ENCODE results near the gene ELF5. TPM values are rescaled to one million over a fixed set of nuclear protein-coding genes. Genes with fewer than 3 reads are reported as not detected.

The ELF5 gene
- total and polyA plus RNA-seq, 2 of the 13 experiments (the other 11 are each of a cell fraction or from before 2014, with no cell fraction given), result 0.51 to 2.6 TPM

DNA sequence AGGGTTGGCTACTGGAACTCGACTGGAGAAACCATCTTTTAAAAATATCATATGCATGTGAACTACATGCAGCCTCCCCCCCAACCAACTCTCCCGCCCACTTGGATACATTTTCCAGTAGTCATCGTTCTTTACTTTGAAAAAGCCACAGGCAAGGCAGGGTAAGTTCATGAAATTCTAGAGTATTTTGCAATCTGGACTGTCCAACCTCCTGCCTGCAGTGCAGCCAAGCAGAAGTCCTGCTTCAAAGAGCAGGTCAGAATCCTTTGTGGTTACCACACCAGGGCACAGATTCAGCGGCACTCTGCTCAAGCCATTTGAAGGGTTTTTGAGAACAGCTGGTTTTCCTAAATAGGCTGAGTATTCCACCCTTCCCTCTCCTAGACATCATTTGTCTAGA is 12.1 kb downstream of the ELF5 start (continued):
- TF ChIP-seq PHF21A (CRISPR knock-in tag; IDR thresholded peaks at IDR 0.05) (peak; percentile 70; the same call in 1 of the 2 replicates), ZNF775 (CRISPR knock-in tag; IDR thresholded peaks at IDR 0.05; ENCODE audit: borderline replicate concordance) (no peak), GTF2F1 (IDR thresholded peaks at IDR 0.05; ENCODE audit: low read length) (no peak), ONECUT2 (CRISPR knock-in tag; IDR thresholded peaks at IDR 0.05) (no peak), YEATS2 (CRISPR knock-in tag; IDR thresholded peaks at IDR 0.05; ENCODE audit: borderline replicate concordance) (no peak), ETV5 (CRISPR knock-in tag; IDR thresholded peaks at IDR 0.05; ENCODE audit: borderline replicate concordance) (peak; percentile 23; the same call in 1 of the 2 replicates), ZFY (CRISPR knock-in tag; IDR thresholded peaks at IDR 0.05) (no peak), MYNN (CRISPR knock-in tag; IDR thresholded peaks at IDR 0.05; ENCODE audit: low read depth) (no peak), KDM4B (CRISPR knock-in tag; IDR thresholded peaks at IDR 0.05) (no peak), MTA3 (CRISPR knock-in tag; IDR thresholded peaks at IDR 0.05) (no peak), ZNF543 (CRISPR knock-in tag; IDR thresholded peaks at IDR 0.05) (no peak), EHMT2 (IDR thresholded peaks at IDR 0.05; ENCODE audit: borderline replicate concordance, low read depth, low read length) (no peak; the same call in 1 of the 2 replicates), MXI1 (IDR thresholded peaks at IDR 0.05; ENCODE audit: borderline replicate concordance, low read depth, low read length) (no peak), PTBP1 (IDR thresholded peaks at IDR 0.05; ENCODE audit: low read depth, low read length, poor library complexity, severe bottlenecking) (no peak), ZNF33A (CRISPR knock-in tag; IDR thresholded peaks at IDR 0.05; ENCODE audit: borderline replicate concordance) (no peak), NRL (CRISPR knock-in tag; IDR thresholded peaks at IDR 0.05; ENCODE audit: borderline replicate concordance) (no peak), ZNF121 (CRISPR knock-in tag; IDR thresholded peaks at IDR 0.05) (no peak), CEBPB (IDR thresholded peaks at IDR 0.05; ENCODE audit: borderline replicate concordance, low read depth, low read length) (peak; percentile 97), ZNF83 (CRISPR knock-in tag; IDR thresholded peaks at IDR 0.05; ENCODE audit: borderline replicate concordance) (no peak)
- TF ChIP-seq, protein P1, sequence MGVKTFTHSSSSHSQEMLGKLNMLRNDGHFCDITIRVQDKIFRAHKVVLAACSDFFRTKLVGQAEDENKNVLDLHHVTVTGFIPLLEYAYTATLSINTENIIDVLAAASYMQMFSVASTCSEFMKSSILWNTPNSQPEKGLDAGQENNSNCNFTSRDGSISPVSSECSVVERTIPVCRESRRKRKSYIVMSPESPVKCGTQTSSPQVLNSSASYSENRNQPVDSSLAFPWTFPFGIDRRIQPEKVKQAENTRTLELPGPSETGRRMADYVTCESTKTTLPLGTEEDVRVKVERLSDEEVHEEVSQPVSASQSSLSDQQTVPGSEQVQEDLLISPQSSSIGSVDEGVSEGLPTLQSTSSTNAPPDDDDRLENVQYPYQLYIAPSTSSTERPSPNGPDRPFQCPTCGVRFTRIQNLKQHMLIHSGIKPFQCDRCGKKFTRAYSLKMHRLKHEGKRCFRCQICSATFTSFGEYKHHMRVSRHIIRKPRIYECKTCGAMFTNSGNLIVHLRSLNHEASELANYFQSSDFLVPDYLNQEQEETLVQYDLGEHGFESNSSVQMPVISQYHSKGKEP (CRISPR knock-in tag; IDR thresholded peaks at IDR 0.05), result no peak
- TF ChIP-seq, protein P2, sequence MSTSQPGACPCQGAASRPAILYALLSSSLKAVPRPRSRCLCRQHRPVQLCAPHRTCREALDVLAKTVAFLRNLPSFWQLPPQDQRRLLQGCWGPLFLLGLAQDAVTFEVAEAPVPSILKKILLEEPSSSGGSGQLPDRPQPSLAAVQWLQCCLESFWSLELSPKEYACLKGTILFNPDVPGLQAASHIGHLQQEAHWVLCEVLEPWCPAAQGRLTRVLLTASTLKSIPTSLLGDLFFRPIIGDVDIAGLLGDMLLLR (CRISPR knock-in tag; IDR thresholded peaks at IDR 0.05), result no peak
- TF ChIP-seq, protein P3, sequence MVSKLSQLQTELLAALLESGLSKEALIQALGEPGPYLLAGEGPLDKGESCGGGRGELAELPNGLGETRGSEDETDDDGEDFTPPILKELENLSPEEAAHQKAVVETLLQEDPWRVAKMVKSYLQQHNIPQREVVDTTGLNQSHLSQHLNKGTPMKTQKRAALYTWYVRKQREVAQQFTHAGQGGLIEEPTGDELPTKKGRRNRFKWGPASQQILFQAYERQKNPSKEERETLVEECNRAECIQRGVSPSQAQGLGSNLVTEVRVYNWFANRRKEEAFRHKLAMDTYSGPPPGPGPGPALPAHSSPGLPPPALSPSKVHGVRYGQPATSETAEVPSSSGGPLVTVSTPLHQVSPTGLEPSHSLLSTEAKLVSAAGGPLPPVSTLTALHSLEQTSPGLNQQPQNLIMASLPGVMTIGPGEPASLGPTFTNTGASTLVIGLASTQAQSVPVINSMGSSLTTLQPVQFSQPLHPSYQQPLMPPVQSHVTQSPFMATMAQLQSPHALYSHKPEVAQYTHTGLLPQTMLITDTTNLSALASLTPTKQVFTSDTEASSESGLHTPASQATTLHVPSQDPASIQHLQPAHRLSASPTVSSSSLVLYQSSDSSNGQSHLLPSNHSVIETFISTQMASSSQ (IDR thresholded peaks at IDR 0.05; ENCODE audit: low read depth), result no peak
- TF ChIP-seq, protein P3 (CRISPR knock-in tag; IDR thresholded peaks at IDR 0.05; ENCODE audit: borderline replicate concordance), result no peak
- TF ChIP-seq, protein P4, sequence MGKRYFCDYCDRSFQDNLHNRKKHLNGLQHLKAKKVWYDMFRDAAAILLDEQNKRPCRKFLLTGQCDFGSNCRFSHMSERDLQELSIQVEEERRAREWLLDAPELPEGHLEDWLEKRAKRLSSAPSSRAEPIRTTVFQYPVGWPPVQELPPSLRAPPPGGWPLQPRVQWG (CRISPR knock-in tag; IDR thresholded peaks at IDR 0.05; ENCODE audit: borderline replicate concordance, low read depth), result no peak

Data from HepG2 (cell line).